ENCODE measurements around the gene OR56B4.

- TF ChIP-seq CTCF (IDR thresholded peaks at IDR 0.05) (no peak), POLR2AphosphoS5 (IDR thresholded peaks at IDR 0.05; ENCODE audit: low read depth, low read length) (no peak), REST (IDR thresholded peaks at IDR 0.05; ENCODE audit: insufficient read depth in 1 of 2, low read depth in 2 of 2, low read length in 1 of 2) (no peak), SIN3A (IDR thresholded peaks at IDR 0.05; ENCODE audit: borderline replicate concordance, insufficient read depth, low read depth, low read length) (no peak), TCF7L2 (IDR thresholded peaks at IDR 0.05; ENCODE audit: low read depth, low read length) (no peak)
Measured at GRCh38 chr11:6094186-6094585, 13.3 kb upstream of the OR56B4 start.
